K562 (cell line): Measurements from ENCODE around the gene HAUS1. TPM values are rescaled to one million over a fixed set of nuclear protein-coding genes. Genes with fewer than 3 reads are reported as not detected.

Experiments used
- ATAC-seq: fragments of 200-7000 bp; cut with Tn5 transposase; 3 replicates; pipeline ENCODE4 v1.9.1; 2020; ENCODE audit warnings: moderate library complexity
- BruUV-seq: library from RNA; stranded (reverse); fragments of 400-500 nt; replicated peaks from 2 replicates; lab custom pipeline; 2021; lab: Mats Ljungman, UMichigan
- CTCF ChIA-PET: fragments of 300-600 bp; formaldehyde crosslinking; extraction: SDS; loops from one replicate; lab custom pipeline; 2021; ENCODE audit warnings: low intra/inter-chr PET ratio; lab: Yijun Ruan, JAX
- POLR2A ChIA-PET: fragments of 300-600, 350-650 bp; sonication (Branson Sonifier 250); formaldehyde crosslinking; extraction: SDS; loops from one replicate; lab custom pipeline; 2021; ENCODE audit warnings: antibody characterized with exemption, inconsistent platforms; lab: Yijun Ruan, JAX
- DNase-seq, 4 experiments: peaks; one replicate each; pipeline versions ENCODE4 v3.0.0 to v3.0.0-alpha.2; 2011 to 2018; ENCODE audit warnings: low spot score in 3 of 4, mixed read lengths in 3 of 4; ENCODE audit errors: extremely low read depth in 1 of 4
- FAIRE-seq: peaks from 2 replicates; lab custom pipeline; 2011; peaks lifted over from hg19 to GRCh38; lab: Jason Lieb, UNC
- H2AFZ ChIP-seq: 2 replicates; pipeline ENCODE4 v1.6.0; 2011; ENCODE audit warnings: low read depth, low read length, control low read depth, inconsistent platforms
- H3K27ac ChIP-seq: fragments of 200-600 bp; 3 replicates; pipeline ENCODE4 v1.8.0; 2011; ENCODE audit warnings: low read depth, mild to moderate bottlenecking, control low read depth, inconsistent platforms, low read length, moderate library complexity, mixed read lengths; ENCODE audit errors: extremely low read depth
- H3K27me3 ChIP-seq, 2 experiments: fragments of 300-600 bp in 1 of 2; 2 replicates in 1 of 2; 3 replicates in 1 of 2; pipeline versions ENCODE4 v1.6.0 to v1.8.0; 2011; ENCODE audit warnings: inconsistent platforms in 2 of 2, low read length in 2 of 2, mild to moderate bottlenecking in 1 of 2, mixed read lengths in 1 of 2, moderate library complexity in 1 of 2; ENCODE audit not compliant: control insufficient read depth in 2 of 2, insufficient read depth in 2 of 2
- H3K36me3 ChIP-seq: fragments of 300-600 bp; 3 replicates; pipeline ENCODE4 v1.8.0; 2011; ENCODE audit warnings: mild to moderate bottlenecking, low read length, inconsistent platforms; ENCODE audit not compliant: control insufficient read depth, insufficient read depth
- H3K4me1 ChIP-seq, 2 experiments: fragments of 200-600 bp in 1 of 2; replicated peaks in 1 of 2; 2 replicates in 1 of 2; 3 replicates in 1 of 2; pipeline versions ENCODE4 v1.5.1 to v1.8.0; 2011; ENCODE audit warnings: inconsistent platforms in 2 of 2, low read length in 2 of 2, mild to moderate bottlenecking in 1 of 2, mixed read lengths in 1 of 2, moderate library complexity in 1 of 2; ENCODE audit not compliant: control insufficient read depth in 2 of 2, insufficient read depth in 2 of 2
- H3K4me2 ChIP-seq: 2 replicates; pipeline ENCODE4 v1.6.1; 2011; ENCODE audit warnings: low read length, control low read depth, inconsistent platforms, mixed read lengths; ENCODE audit not compliant: insufficient read depth
- H3K4me3 ChIP-seq: fragments of 200-600 bp; sonication (generic), shearing (Covaris generic); 2 replicates; pipeline ENCODE4 v1.5.1; 2016; ENCODE audit warnings: control low read depth, inconsistent platforms
- H3K79me2 ChIP-seq: fragments of 200-600 bp; 3 replicates; pipeline ENCODE4 v1.8.0; 2011; ENCODE audit warnings: low read length, inconsistent platforms; ENCODE audit not compliant: control insufficient read depth, insufficient read depth
- H3K9ac ChIP-seq, 2 experiments: 2 replicates each; pipeline versions ENCODE4 v1.6.0 to v1.6.1; 2011; ENCODE audit warnings: low read depth in 2 of 2, low read length in 2 of 2, control low read depth in 1 of 2, inconsistent platforms in 1 of 2, mild to moderate bottlenecking in 1 of 2, mixed read lengths in 1 of 2; ENCODE audit not compliant: insufficient read depth in 1 of 2
- H3K9me1 ChIP-seq: one replicate; pipeline ENCODE4 v1.6.0; 2011; ENCODE audit warnings: inconsistent platforms, mild to moderate bottlenecking, low read length, moderate library complexity; ENCODE audit not compliant: control insufficient read depth, insufficient read depth
- H3K9me3 ChIP-seq: replicated peaks from 2 replicates; pipeline ENCODE4 v1.5.1; 2011; ENCODE audit warnings: low read depth, low read length, inconsistent platforms; ENCODE audit not compliant: control insufficient read depth, insufficient read depth
- H4K20me1 ChIP-seq: replicated peaks from 2 replicates; pipeline ENCODE4 v1.6.1; 2011; ENCODE audit warnings: low read length, inconsistent platforms, mixed read lengths; ENCODE audit not compliant: control insufficient read depth, insufficient read depth
- BCL6 ChIP-seq: fragments of 250-450 bp; sonication (Bioruptor Pico); IDR thresholded peaks from 2 replicates; pipeline ENCODE4 v1.4.0; 2020
- PHF8 ChIP-seq: fragments of 200-600 bp; sonication (generic); IDR thresholded peaks from 2 replicates; pipeline ENCODE4 v1.6.1; 2012; ENCODE audit warnings: mixed run types, mild to moderate bottlenecking, inconsistent platforms, low read length, moderate library complexity, borderline replicate concordance
- PRDM10 ChIP-seq: fragments of 450-650 bp; IDR thresholded peaks from 2 replicates; pipeline ENCODE4 v1.6.1; 2018; ENCODE audit not compliant: partially characterized antibody
- RBM34 ChIP-seq: fragments of 200-400 bp; formaldehyde crosslinking; IDR thresholded peaks from 2 replicates; pipeline ENCODE4 v1.6.1; 2018; ENCODE audit warnings: low read length, borderline replicate concordance; ENCODE audit not compliant: insufficient read depth
- SRF ChIP-seq, 2 experiments: fragments of 250-450, 450-650 bp in 1 of 2; sonication (Bioruptor Pico) in 1 of 2; sonication (generic) in 1 of 2; formaldehyde crosslinking; IDR thresholded peaks; 2 replicates each; pipeline versions ENCODE4 v1.5.0 to v1.5.1; 2020 to 2022; ENCODE audit warnings: mild to moderate bottlenecking in 1 of 2, missing genetic modification reagents in 1 of 2
- SUPT5H ChIP-seq: fragments of 450-650 bp; IDR thresholded peaks from 2 replicates; pipeline ENCODE4 v1.6.1; 2016
- TFAM ChIP-seq: fragments of 250-450 bp; sonication (Bioruptor Pico); conservative IDR thresholded peaks from 2 replicates; pipeline ENCODE4 v1.5.0; 2021; ENCODE audit warnings: mild to moderate bottlenecking, moderate library complexity
- ZBTB7A ChIP-seq: IDR thresholded peaks from 2 replicates; pipeline ENCODE4 v1.6.1; 2011; ENCODE audit warnings: low read depth, mild to moderate bottlenecking, low read length, moderate library complexity, borderline replicate concordance; ENCODE audit not compliant: control insufficient read depth
- ZEB2 ChIP-seq: fragments of 450-650 bp; IDR thresholded peaks from 2 replicates; pipeline ENCODE4 v1.6.1; 2016
- ZNF23 ChIP-seq: fragments of 250-450 bp; sonication (Bioruptor Pico); IDR thresholded peaks from 2 replicates; pipeline ENCODE4 v1.4.0; 2020; ENCODE audit warnings: mild to moderate bottlenecking
- ZNF511 ChIP-seq: sonication (generic); formaldehyde crosslinking; IDR thresholded peaks from 2 replicates; pipeline ENCODE4 v1.8.0; 2022; ENCODE audit warnings: mild to moderate bottlenecking, missing genetic modification reagents
- ZNF584 ChIP-seq: fragments of 200-800 bp; sonication (Bioruptor generic); IDR thresholded peaks from 2 replicates; pipeline ENCODE4 v1.6.1; 2016; ENCODE audit warnings: low read depth, mild to moderate bottlenecking, missing genetic modification characterization, missing compliant biosample characterization
- WGBS: fragments of 100-300 bp; shearing (Covaris generic); methylation state at CpG from one replicate; pipeline ENCODE4 v1.1.6; 2016; ENCODE audit warnings: low coverage, mixed read lengths; ENCODE audit not compliant: insufficient coverage; ENCODE audit errors: missing lambda C conversion rate; 5-methylcytosine and 5-hydroxymethylcytosine counted together
- in situ Hi-C: fragments of 300-500 bp; cut with MboI; formaldehyde crosslinking; loops from 4 replicates; pipeline ENCODE4 v1.15.0; 2018; ENCODE audit warnings: inconsistent platforms, mixed read lengths
- intact Hi-C: fragments of 100-400 bp; cut with micrococcal nuclease; formaldehyde crosslinking; loops from 2 replicates; pipeline ENCODE4 v1.14.2; 2022
- polyA plus RNA-seq, 8 experiments: library from polyadenylated mRNA; depleted of rRNA in 4 of 8; stranded (reverse) in 5 of 8; unstranded in 3 of 8; fragments of >200 nt; fragmentation: Nextera tagmentation in 2 of 8; fragmentation: Illumina TruSeq in 1 of 8; extraction: Ambion mirVana in 2 of 8; extraction: Trizol in 1 of 8; gene quantifications; 2 replicates each; pipeline versions ENCODE4 v1.2.1 to v1.2.3, GENCODE V29; 2011 to 2014; ENCODE audit warnings: inconsistent platforms in 1 of 8, missing spikeins in 1 of 8
- total RNA-seq, 7 experiments: library from RNA; depleted of rRNA in 6 of 7; stranded (reverse); fragments of >200 nt in 6 of 7; fragmentation: Illumina TruSeq in 2 of 7; extraction: Trizol in 2 of 7; gene quantifications; 2 replicates each; pipeline versions ENCODE4 v1.2.1 to v1.2.3, GENCODE V29; 2011 to 2021; ENCODE audit warnings: low replicate concordance in 1 of 7

HAUS1 gene
- total and polyA plus RNA-seq, 9 of the 15 experiments (the other 6 are each of a cell fraction or from before 2014, with no cell fraction given): 45.6 to 135 (median 76.3) TPM

- intact Hi-C loops: loop anchor here (2.0 kb wide), 1 partner anchor 408 kb away; no protein-coding TSS in a partner anchor
- Histone ChIP-seq H3K9me3 (no peaks in the 10 kb centered on the region), H3K27ac (peak overlapping the region; percentile 81; the same call in 1 of the 3 replicates), H3K9ac (peak overlapping the region; percentile 84 to 95; a peak in 3 of 4 replicates), H3K79me2 (peaks cover 42% of the 10 kb centered on the region), H4K20me1 (no peaks in the 10 kb centered on the region), H3K27me3 (no peaks in the 10 kb centered on the region), H3K4me2 (peak overlapping the region; percentile 82), H3K9me1 (no peaks in the 10 kb centered on the region), H3K4me1 (peaks cover 8 to 31% of the 10 kb centered on the region in 2 experiments; a peak in 4 of 5 replicates), H3K4me3 (peak overlapping the region; percentile 71), H3K36me3 (peaks cover 10% of the 10 kb centered on the region; the same call in 1 of the 3 replicates), H2AFZ (peak overlapping the region; percentile 96)
- FAIRE-seq (no peak), DNase-seq (no peak), ATAC-seq (peak; percentile 15)
- POLR2A ChIA-PET: interaction anchor here (1.3 to 1.7 kb wide), 4 partner anchors 8 to 30 kb away, joined by 4 to 10 read pairs (median 6); no protein-coding TSS in a partner anchor
- no TSS peak for BruUV-seq
- CTCF ChIA-PET: interaction anchor here (1.8 kb wide), 1 partner anchor 147 kb away, joined by 13 read pairs; no protein-coding TSS in a partner anchor
- WGBS: 12% methylated on average over 20 of the region's 25 CpGs
- in situ Hi-C loops: loop anchor here (10.0 kb wide), 1 partner anchor 398 kb away; no protein-coding TSS in a partner anchor
- TF ChIP-seq ZNF23 (no peak), RBM34 (no peak), SRF (CRISPR knock-in tag; IDR thresholded peaks at IDR 0.05) (no peak), ZEB2 (no peak), TFAM (CRISPR knock-in tag) (no peak), ZNF584 (CRISPR knock-in tag) (no peak), PRDM10 (peak; percentile 34), SUPT5H (no peak), PHF8 (no peak), ZBTB7A (peak; percentile 80; the same call in 1 of the 2 replicates), BCL6 (CRISPR knock-in tag) (no peak), ZNF511 (CRISPR knock-in tag) (0 out of 2 replicates have a peak, but pooled peaks have one; percentile 1)
Observed at GRCh38 chr18:46072376-46072867, 31.8 kb upstream of the HAUS1 start.
